IMR-90 (cell line): ENCODE results near the gene ZCWPW1. TPM values are rescaled to one million over a fixed set of nuclear protein-coding genes. Genes with fewer than 3 reads are reported as not detected.

Experiments used
- ATAC-seq: fragments of 200-7000 bp; cut with Tn5 transposase; 2 replicates; pipeline ENCODE4 v1.9.1; 2020; ENCODE audit warnings: low read depth, mild to moderate bottlenecking, moderate library complexity
- BruUV-seq: library from RNA; stranded (reverse); fragments of 400-500 nt; replicated peaks from 2 replicates; lab custom pipeline; 2021; lab: Mats Ljungman, UMichigan
- CTCF ChIA-PET: fragments of 300-600 bp; formaldehyde crosslinking; extraction: SDS; loops from one replicate; lab custom pipeline; 2021; ENCODE audit warnings: antibody characterized with exemption; lab: Yijun Ruan, JAX
- POLR2A ChIA-PET: fragments of 300-600 bp; sonication (Branson Sonifier 250); formaldehyde crosslinking; loops from one replicate; lab custom pipeline; 2022; ENCODE audit warnings: antibody characterized with exemption; ENCODE audit not compliant: unreplicated experiment; lab: Charles Lee
- DNase-seq: peaks from one replicate; pipeline ENCODE4 v3.0.0; 2013
- H2AFZ ChIP-seq: replicated peaks from 2 replicates; pipeline ENCODE3; 2013; ENCODE audit warnings: low read length, mild to moderate bottlenecking; ENCODE audit not compliant: poor library complexity
- H2AK5ac ChIP-seq: 2 replicates; pipeline ENCODE4 v1.6.1; 2013; ENCODE audit warnings: low read depth, low read length, inconsistent platforms
- H2AK9ac ChIP-seq: replicated peaks from 2 replicates; pipeline ENCODE3; 2013; ENCODE audit warnings: mild to moderate bottlenecking, low read depth, low read length, moderate library complexity; ENCODE audit not compliant: poor library complexity
- H2BK120ac ChIP-seq: 2 replicates; pipeline ENCODE4 v1.6.1; 2013; ENCODE audit warnings: low read depth, low read length, inconsistent platforms
- H2BK15ac ChIP-seq: 3 replicates; pipeline ENCODE4 v1.6.1; 2013; ENCODE audit warnings: low read depth, low read length, inconsistent platforms
- H2BK20ac ChIP-seq: 2 replicates; pipeline ENCODE4 v1.6.1; 2013; ENCODE audit warnings: low read depth, mild to moderate bottlenecking, inconsistent platforms, low read length, moderate library complexity
- H2BK5ac ChIP-seq: 2 replicates; pipeline ENCODE4 v1.6.1; 2013; ENCODE audit warnings: mild to moderate bottlenecking, low read depth, low read length, inconsistent platforms; ENCODE audit not compliant: poor library complexity, severe bottlenecking
- H3K14ac ChIP-seq: replicated peaks from 2 replicates; pipeline ENCODE4 v1.6.1; 2013; ENCODE audit warnings: low read depth, low read length, inconsistent platforms
- H3K18ac ChIP-seq: 2 replicates; pipeline ENCODE4 v1.6.1; 2013; ENCODE audit warnings: low read depth, low read length, control low read depth
- H3K23ac ChIP-seq: 2 replicates; pipeline ENCODE4 v1.6.1; 2013; ENCODE audit warnings: low read depth, low read length, inconsistent platforms
- H3K27ac ChIP-seq: 2 replicates; pipeline ENCODE4 v1.5.1; 2013; ENCODE audit warnings: mild to moderate bottlenecking, control low read depth, low read length; ENCODE audit not compliant: insufficient read depth
- H3K27me3 ChIP-seq: 2 replicates; pipeline ENCODE4 v1.6.1; 2013; ENCODE audit warnings: low read length; ENCODE audit not compliant: control insufficient read depth, insufficient read depth
- H3K36me3 ChIP-seq: 2 replicates; pipeline ENCODE4 v1.6.1; 2013; ENCODE audit warnings: low read length, mixed read lengths; ENCODE audit not compliant: control insufficient read depth, insufficient read depth
- H3K4ac ChIP-seq: 2 replicates; pipeline ENCODE4 v1.6.1; 2013; ENCODE audit warnings: low read depth, low read length, inconsistent platforms
- H3K4me1 ChIP-seq: 2 replicates; pipeline ENCODE4 v1.6.1; 2013; ENCODE audit warnings: low read length, mixed read lengths; ENCODE audit not compliant: control insufficient read depth, insufficient read depth
- H3K4me2 ChIP-seq: 2 replicates; pipeline ENCODE4 v1.6.1; 2013; ENCODE audit warnings: low read depth, mild to moderate bottlenecking, control low read depth, low read length, moderate library complexity
- H3K4me3 ChIP-seq: 2 replicates; pipeline ENCODE4 v1.5.1; 2013; ENCODE audit warnings: low read depth, mild to moderate bottlenecking, control low read depth, low read length, moderate library complexity; ENCODE audit not compliant: insufficient read depth
- H3K56ac ChIP-seq: 2 replicates; pipeline ENCODE4 v1.6.1; 2013; ENCODE audit warnings: low read length, inconsistent platforms; ENCODE audit not compliant: insufficient read depth; ENCODE audit errors: extremely low read depth
- H3K79me1 ChIP-seq, 2 experiments: 2 replicates each; pipeline ENCODE4 v1.6.1; 2013; ENCODE audit warnings: low read length in 2 of 2, inconsistent platforms in 1 of 2, low read depth in 1 of 2
- H3K9ac ChIP-seq: 2 replicates; pipeline ENCODE4 v1.6.1; 2013; ENCODE audit warnings: low read depth, low read length, control low read depth
- H3K9me1 ChIP-seq: 2 replicates; pipeline ENCODE4 v1.6.1; 2013; ENCODE audit warnings: low read length, inconsistent platforms; ENCODE audit not compliant: insufficient read depth
- H3K9me3 ChIP-seq: 2 replicates; pipeline ENCODE4 v1.6.1; 2013; ENCODE audit warnings: low read length; ENCODE audit not compliant: control insufficient read depth, insufficient read depth
- H4K20me1 ChIP-seq: 2 replicates; pipeline ENCODE4 v1.6.1; 2013; ENCODE audit warnings: low read length, inconsistent platforms; ENCODE audit not compliant: insufficient read depth
- H4K5ac ChIP-seq: 2 replicates; pipeline ENCODE4 v1.6.1; 2013; ENCODE audit warnings: mild to moderate bottlenecking, low read depth, low read length, control low read depth
- H4K8ac ChIP-seq, 2 experiments: 2 replicates each; pipeline ENCODE4 v1.6.1; 2013; ENCODE audit warnings: low read depth in 2 of 2, low read length in 2 of 2, control low read depth in 1 of 2, inconsistent platforms in 1 of 2
- H4K91ac ChIP-seq: 2 replicates; pipeline ENCODE4 v1.6.1; 2013; ENCODE audit warnings: low read depth, low read length, inconsistent platforms; ENCODE audit not compliant: insufficient read depth
- CTCF ChIP-seq: conservative IDR thresholded peaks from 2 replicates; pipeline ENCODE4 v1.5.1; 2012; ENCODE audit warnings: mild to moderate bottlenecking, low read depth, low read length, improper control_type of control experiment
- ELK1 ChIP-seq: fragments of 150-350 bp; IDR thresholded peaks from 2 replicates; pipeline ENCODE4 v1.6.1; 2016; ENCODE audit warnings: low read depth, mild to moderate bottlenecking, low read length, moderate library complexity, borderline replicate concordance
- FOS ChIP-seq: fragments of 150-350 bp; IDR thresholded peaks from 2 replicates; pipeline ENCODE4 v1.6.1; 2016; ENCODE audit warnings: low read depth, low read length
- MAZ ChIP-seq: IDR thresholded peaks from 2 replicates; pipeline ENCODE4 v1.6.1; 2012; ENCODE audit warnings: low read depth, mild to moderate bottlenecking, low read length, improper control_type of control experiment, moderate library complexity, borderline replicate concordance
- MXI1 ChIP-seq: IDR thresholded peaks from 2 replicates; pipeline ENCODE4 v1.6.1; 2012; ENCODE audit warnings: low read depth, mild to moderate bottlenecking, low read length, moderate library complexity, borderline replicate concordance
- POLR2A ChIP-seq: IDR thresholded peaks from 2 replicates; pipeline ENCODE4 v1.6.1; 2012; ENCODE audit warnings: mild to moderate bottlenecking, low read depth, low read length
- RFX5 ChIP-seq: IDR thresholded peaks from 2 replicates; pipeline ENCODE4 v1.8.0; 2012; ENCODE audit warnings: low read depth, mild to moderate bottlenecking, low read length, moderate library complexity
- WGBS, 2 experiments: methylation state at CpG; one replicate each; pipeline versions ENCODE4 v1.1.5 to v1.1.7; 2013; ENCODE audit warnings: missing lambda C conversion rate in 2 of 2; ENCODE audit not compliant: insufficient read length in 1 of 2; ENCODE audit errors: extremely low coverage in 2 of 2; 5-methylcytosine and 5-hydroxymethylcytosine counted together
- dilution Hi-C: fragments of 300-500 bp; cut with HindIII; formaldehyde crosslinking; loops from one replicate; pipeline ENCODE4 v1.14.3; 2018; ENCODE audit warnings: low sequenced_read_pairs; ENCODE audit not compliant: unreplicated experiment
- in situ Hi-C: fragments of 300-500 bp; cut with MboI; formaldehyde crosslinking; loops from 3 replicates; pipeline ENCODE4 v1.14.3; 2019; ENCODE audit warnings: low sequenced_read_pairs, inconsistent platforms, mixed read lengths
- intact Hi-C: fragments of 100-400 bp; cut with micrococcal nuclease; formaldehyde crosslinking; loops from 2 replicates; pipeline ENCODE4 v1.10.0; 2022
- polyA plus RNA-seq, 3 experiments: library from polyadenylated mRNA; depleted of rRNA; stranded (reverse); fragments of >200 nt; gene quantifications; 2 replicates each; pipeline ENCODE4 v1.2.3, GENCODE V29; 2012; ENCODE audit warnings: low replicate concordance in 1 of 3
- total RNA-seq: library from RNA; depleted of rRNA; stranded (reverse); fragments of >200 nt; gene quantifications from 2 replicates; pipeline ENCODE4 v1.2.3, GENCODE V29; 2012

The ZCWPW1 gene
- total and polyA plus RNA-seq, 2 of the 4 experiments (the other 2 are of a cell fraction) = 0.72 to 1.3 TPM

- ChIA-PET CTCF (no interaction called here), POLR2A (no interaction called here)
- H3K14ac ChIP-seq = no peak overlapping the region
- H3K56ac ChIP-seq = no peak overlapping the region
- H3K27me3 ChIP-seq = no peaks in the 10 kb centered on the region
- no peak overlapping the region for H3K27ac ChIP-seq
- no peak overlapping the region for H2AFZ ChIP-seq
- no peaks in the 10 kb centered on the region for H3K9me3 ChIP-seq
- ATAC-seq (no peak), DNase-seq (no peak)
- peaks cover 4% of the 10 kb centered on the region for H3K4me1 ChIP-seq
- H4K20me1 ChIP-seq = no peaks in the 10 kb centered on the region
- no peak overlapping the region for H3K23ac ChIP-seq
- BruUV-seq = no TSS peak
- dilution Hi-C loops (no loop called here), intact Hi-C loops (no loop called here), in situ Hi-C loops (loop anchor here (25.0 kb wide), 1 partner anchor 410 kb away; the partner anchor contains the start of genes SLC12A9 and TRIP6)
- no peak overlapping the region for H4K8ac ChIP-seq
- no peak overlapping the region for H2BK20ac ChIP-seq
- 90% methylated on average over 2 of the region's 3 CpGs; no CpG with 5 or more reads in 1 of the 2 experiments for WGBS, 2 experiments
- H3K79me1 ChIP-seq = no peaks in the 10 kb centered on the region
- H4K91ac ChIP-seq = no peak overlapping the region
- H2AK9ac ChIP-seq = no peak overlapping the region
- H3K4me3 ChIP-seq = no peak overlapping the region
- H2BK5ac ChIP-seq = no peak overlapping the region
- no peak overlapping the region for H3K4ac ChIP-seq
- no peak overlapping the region for H2BK15ac ChIP-seq
- H3K18ac ChIP-seq = no peak overlapping the region
- H3K36me3 ChIP-seq = no peaks in the 10 kb centered on the region
- peaks cover 3% of the 10 kb centered on the region; the same call in 1 of the 2 replicates for H3K9me1 ChIP-seq
- no peak for TF ChIP-seq ELK1
- TF ChIP-seq POLR2A = no peak
- no peak for TF ChIP-seq RFX5
- TF ChIP-seq MAZ = no peak
- TF ChIP-seq FOS = no peak
- TF ChIP-seq MXI1 = no peak
- TF ChIP-seq CTCF = no peak
- H3K4me2 ChIP-seq = no peak overlapping the region
- no peak overlapping the region for H2AK5ac ChIP-seq
- no peak overlapping the region for H3K9ac ChIP-seq
- no peak overlapping the region for H4K5ac ChIP-seq
- no peak overlapping the region for H2BK120ac ChIP-seq
Measured at GRCh38 chr7:100452513-100452912, 24.0 kb upstream of the ZCWPW1 start.
